ENCODE data around the gene DHX35. TPM values are rescaled to one million over a fixed set of nuclear protein-coding genes. Genes with fewer than 3 reads are reported as not detected.

Gene DHX35
- total RNA-seq, 1 experiment from 2014 or later = 20.4 TPM

DNA sequence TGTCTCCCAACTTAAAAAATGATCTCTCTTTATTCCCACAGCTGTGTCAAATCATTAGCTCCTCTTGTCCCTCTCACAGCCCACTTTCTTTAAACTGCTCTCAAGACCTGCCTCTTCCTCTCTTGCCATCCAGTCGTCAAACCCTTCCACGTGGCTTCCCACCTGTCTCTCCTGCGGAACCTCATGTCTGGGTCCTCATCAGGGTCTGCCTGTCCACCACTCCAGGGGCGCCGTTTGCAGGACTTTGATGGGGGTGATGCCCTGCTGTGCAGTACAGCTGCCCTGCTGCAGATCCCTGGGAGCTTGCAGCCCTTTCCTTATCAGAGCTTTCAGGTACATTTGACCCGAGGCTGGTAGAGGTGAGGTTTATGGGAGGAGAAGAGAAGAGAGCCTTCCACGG lies 114.8 kb downstream of the DHX35 start:
- POLR2A ChIA-PET = no interaction called here
- ATAC-seq (no peak), DNase-seq (ENCODE audit: low spot score) (no peak)
- Mint-ChIP-seq H3K9me3 (no peaks in the 10 kb centered on the region), H3K27me3 (ENCODE audit: low read depth) (peaks cover 10% of the 10 kb centered on the region; the same call in 1 of the 2 replicates), H3K27ac (no peak overlapping the region), H3K4me1 (peaks cover 6% of the 10 kb centered on the region; the same call in 1 of the 2 replicates), H3K4me3 (no peak overlapping the region), H3K36me3 (no peaks in the 10 kb centered on the region)
- TF ChIP-seq ZBTB43 (CRISPR knock-in tag; IDR thresholded peaks at IDR 0.05) = no peak
- TF ChIP-seq, protein P1, sequence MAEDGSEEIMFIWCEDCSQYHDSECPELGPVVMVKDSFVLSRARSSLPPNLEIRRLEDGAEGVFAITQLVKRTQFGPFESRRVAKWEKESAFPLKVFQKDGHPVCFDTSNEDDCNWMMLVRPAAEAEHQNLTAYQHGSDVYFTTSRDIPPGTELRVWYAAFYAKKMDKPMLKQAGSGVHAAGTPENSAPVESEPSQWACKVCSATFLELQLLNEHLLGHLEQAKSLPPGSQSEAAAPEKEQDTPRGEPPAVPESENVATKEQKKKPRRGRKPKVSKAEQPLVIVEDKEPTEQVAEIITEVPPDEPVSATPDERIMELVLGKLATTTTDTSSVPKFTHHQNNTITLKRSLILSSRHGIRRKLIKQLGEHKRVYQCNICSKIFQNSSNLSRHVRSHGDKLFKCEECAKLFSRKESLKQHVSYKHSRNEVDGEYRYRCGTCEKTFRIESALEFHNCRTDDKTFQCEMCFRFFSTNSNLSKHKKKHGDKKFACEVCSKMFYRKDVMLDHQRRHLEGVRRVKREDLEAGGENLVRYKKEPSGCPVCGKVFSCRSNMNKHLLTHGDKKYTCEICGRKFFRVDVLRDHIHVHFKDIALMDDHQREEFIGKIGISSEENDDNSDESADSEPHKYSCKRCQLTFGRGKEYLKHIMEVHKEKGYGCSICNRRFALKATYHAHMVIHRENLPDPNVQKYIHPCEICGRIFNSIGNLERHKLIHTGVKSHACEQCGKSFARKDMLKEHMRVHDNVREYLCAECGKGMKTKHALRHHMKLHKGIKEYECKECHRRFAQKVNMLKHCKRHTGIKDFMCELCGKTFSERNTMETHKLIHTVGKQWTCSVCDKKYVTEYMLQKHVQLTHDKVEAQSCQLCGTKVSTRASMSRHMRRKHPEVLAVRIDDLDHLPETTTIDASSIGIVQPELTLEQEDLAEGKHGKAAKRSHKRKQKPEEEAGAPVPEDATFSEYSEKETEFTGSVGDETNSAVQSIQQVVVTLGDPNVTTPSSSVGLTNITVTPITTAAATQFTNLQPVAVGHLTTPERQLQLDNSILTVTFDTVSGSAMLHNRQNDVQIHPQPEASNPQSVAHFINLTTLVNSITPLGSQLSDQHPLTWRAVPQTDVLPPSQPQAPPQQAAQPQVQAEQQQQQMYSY (CRISPR knock-in tag; IDR thresholded peaks at IDR 0.05) = no peak
- no peak for TF ChIP-seq ZNF121 (CRISPR knock-in tag; IDR thresholded peaks at IDR 0.05)
- no peak for TF ChIP-seq ZNF416 (CRISPR knock-in tag; IDR thresholded peaks at IDR 0.05)
- TF ChIP-seq, protein P2, sequence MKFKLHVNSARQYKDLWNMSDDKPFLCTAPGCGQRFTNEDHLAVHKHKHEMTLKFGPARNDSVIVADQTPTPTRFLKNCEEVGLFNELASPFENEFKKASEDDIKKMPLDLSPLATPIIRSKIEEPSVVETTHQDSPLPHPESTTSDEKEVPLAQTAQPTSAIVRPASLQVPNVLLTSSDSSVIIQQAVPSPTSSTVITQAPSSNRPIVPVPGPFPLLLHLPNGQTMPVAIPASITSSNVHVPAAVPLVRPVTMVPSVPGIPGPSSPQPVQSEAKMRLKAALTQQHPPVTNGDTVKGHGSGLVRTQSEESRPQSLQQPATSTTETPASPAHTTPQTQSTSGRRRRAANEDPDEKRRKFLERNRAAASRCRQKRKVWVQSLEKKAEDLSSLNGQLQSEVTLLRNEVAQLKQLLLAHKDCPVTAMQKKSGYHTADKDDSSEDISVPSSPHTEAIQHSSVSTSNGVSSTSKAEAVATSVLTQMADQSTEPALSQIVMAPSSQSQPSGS (CRISPR knock-in tag; IDR thresholded peaks at IDR 0.05; ENCODE audit: borderline replicate concordance, low read depth) = no peak
- no peak for TF ChIP-seq NFYB (CRISPR knock-in tag; conservative IDR thresholded peaks at IDR 0.05; ENCODE audit: low read depth)
- no peak for TF ChIP-seq ZNF396 (CRISPR knock-in tag; IDR thresholded peaks at IDR 0.05; ENCODE audit: borderline replicate concordance)
- TF ChIP-seq ATF1 (CRISPR knock-in tag; IDR thresholded peaks at IDR 0.05) = no peak
- no peak for TF ChIP-seq ATF3 (CRISPR knock-in tag; conservative IDR thresholded peaks at IDR 0.05)
- no peak for TF ChIP-seq TCF7 (CRISPR knock-in tag; IDR thresholded peaks at IDR 0.05; ENCODE audit: low read depth)
- TF ChIP-seq ESRRA (CRISPR knock-in tag; IDR thresholded peaks at IDR 0.05; ENCODE audit: borderline replicate concordance) = no peak
- no peak for TF ChIP-seq CREB1 (CRISPR knock-in tag; IDR thresholded peaks at IDR 0.05)
- no peak for TF ChIP-seq FOXK1 (CRISPR knock-in tag; IDR thresholded peaks at IDR 0.05)
- no peak for TF ChIP-seq GRHL2 (CRISPR knock-in tag; IDR thresholded peaks at IDR 0.05; ENCODE audit: insufficient replicate concordance, severe bottlenecking)
- no peak for TF ChIP-seq ZNF317 (CRISPR knock-in tag; IDR thresholded peaks at IDR 0.05; ENCODE audit: borderline replicate concordance, low read depth)
- TF ChIP-seq SOX15 (CRISPR knock-in tag; IDR thresholded peaks at IDR 0.05) = no peak
- TF ChIP-seq OVOL2 (CRISPR knock-in tag; IDR thresholded peaks at IDR 0.05; ENCODE audit: borderline replicate concordance) = no peak
- no peak for TF ChIP-seq IRF1 (CRISPR knock-in tag; IDR thresholded peaks at IDR 0.05)
- CTCF ChIA-PET = interaction anchor here (0.9 to 4.5 kb wide), 2 partner anchors 20 to 27 kb away, joined by 3 to 43 read pairs; no protein-coding TSS in a partner anchor

- peaks cover 4% of the 10 kb centered on the region; the same call in 1 of the 2 replicates for H3K9me3 Mint-ChIP-seq
- POLR2A ChIA-PET = no interaction called here
- CTCF ChIA-PET = interaction anchor here (1.1 to 2.9 kb wide), 3 partner anchors 13 to 187 kb away, joined by 3 to 47 read pairs (median 9); no protein-coding TSS in a partner anchor
- H3K27me3 Mint-ChIP-seq (ENCODE audit: low read depth) = peaks cover 22% of the 10 kb centered on the region; the same call in 1 of the 2 replicates
- peaks cover 6% of the 10 kb centered on the region; the same call in 1 of the 2 replicates for H3K4me1 Mint-ChIP-seq
- ATAC-seq = no peak
- no peak overlapping the region for H3K27ac Mint-ChIP-seq
- DNase-seq (ENCODE audit: low spot score) = no peak
- no peak for TF ChIP-seq NFE2L1 (CRISPR knock-in tag; IDR thresholded peaks at IDR 0.05)
- H3K4me3 Mint-ChIP-seq = no peak overlapping the region
- H3K36me3 Mint-ChIP-seq = no peaks in the 10 kb centered on the region
These were observed 118.2 kb downstream of the DHX35 start for GRCh38 chr20:39080326-39080725.
